DND-41 (cell line): ENCODE results near the gene ADAMTSL3.

Experiments
- ATAC-seq: fragments of 200-7000 bp; cut with Tn5 transposase; 3 replicates; pipeline ENCODE4 v1.9.1; 2021; ENCODE audit warnings: low read depth; ENCODE audit not compliant: insufficient read depth
- DNase-seq: peaks from one replicate; pipeline ENCODE4 v3.0.0-alpha.2; 2020
- H2AFZ ChIP-seq: 2 replicates; pipeline ENCODE4 v1.6.0; 2012; ENCODE audit warnings: low read depth, low read length
- H3K27ac ChIP-seq: 2 replicates; pipeline ENCODE4 v1.5.1; 2012; ENCODE audit warnings: low read length, inconsistent platforms
- H3K27me3 ChIP-seq: fragments of 200-600 bp; sonication (generic); 2 replicates; pipeline ENCODE4 v1.6.0; 2012; ENCODE audit warnings: low read length, mild to moderate bottlenecking, inconsistent platforms; ENCODE audit not compliant: insufficient read depth, poor library complexity
- H3K36me3 ChIP-seq: 2 replicates; pipeline ENCODE4 v1.5.1; 2012; ENCODE audit warnings: low read length, inconsistent platforms; ENCODE audit not compliant: insufficient read depth
- H3K4me1 ChIP-seq: 2 replicates; pipeline ENCODE4 v1.5.1; 2012; ENCODE audit warnings: mild to moderate bottlenecking, low read length; ENCODE audit not compliant: insufficient read depth
- H3K4me2 ChIP-seq: 2 replicates; pipeline ENCODE4 v1.6.0; 2012; ENCODE audit warnings: mild to moderate bottlenecking, moderate library complexity, low read length, inconsistent platforms; ENCODE audit not compliant: insufficient read depth
- H3K4me3 ChIP-seq, 2 experiments: fragments of 200-600 bp in 1 of 2; shearing (Covaris generic) in 1 of 2; 2 replicates each; pipeline ENCODE4 v1.5.1; 2012 to 2016; ENCODE audit warnings: inconsistent platforms in 2 of 2, low read length in 2 of 2, mild to moderate bottlenecking in 2 of 2, low read depth in 1 of 2, moderate library complexity in 1 of 2
- H3K79me2 ChIP-seq: 2 replicates; pipeline ENCODE4 v1.6.0; 2012; ENCODE audit warnings: low read length, inconsistent platforms; ENCODE audit not compliant: insufficient read depth
- H3K9ac ChIP-seq: 2 replicates; pipeline ENCODE4 v1.6.0; 2012; ENCODE audit warnings: low read depth, mild to moderate bottlenecking, inconsistent platforms, low read length, moderate library complexity
- H3K9me3 ChIP-seq: 2 replicates; pipeline ENCODE4 v1.5.1; 2012; ENCODE audit warnings: low read length, moderate library complexity, mild to moderate bottlenecking, inconsistent platforms; ENCODE audit not compliant: insufficient read depth, severe bottlenecking
- H4K20me1 ChIP-seq: 2 replicates; pipeline ENCODE4 v1.6.0; 2012; ENCODE audit warnings: low read length; ENCODE audit not compliant: insufficient read depth
- EZH2 ChIP-seq: IDR thresholded peaks from 3 replicates; pipeline ENCODE4 v1.6.1; 2012; ENCODE audit warnings: borderline replicate concordance, low read depth, mild to moderate bottlenecking, moderate library complexity, low read length, inconsistent platforms; ENCODE audit not compliant: severe bottlenecking
- TF ChIP-seq, protein P1 (sequence below): IDR thresholded peaks from 2 replicates; pipeline ENCODE4 v1.5.1; 2012; ENCODE audit warnings: borderline replicate concordance, low read length, moderate library complexity, mild to moderate bottlenecking; ENCODE audit not compliant: poor library complexity, severe bottlenecking; ENCODE audit errors: extremely low read depth

Gene ADAMTSL3

DNA sequence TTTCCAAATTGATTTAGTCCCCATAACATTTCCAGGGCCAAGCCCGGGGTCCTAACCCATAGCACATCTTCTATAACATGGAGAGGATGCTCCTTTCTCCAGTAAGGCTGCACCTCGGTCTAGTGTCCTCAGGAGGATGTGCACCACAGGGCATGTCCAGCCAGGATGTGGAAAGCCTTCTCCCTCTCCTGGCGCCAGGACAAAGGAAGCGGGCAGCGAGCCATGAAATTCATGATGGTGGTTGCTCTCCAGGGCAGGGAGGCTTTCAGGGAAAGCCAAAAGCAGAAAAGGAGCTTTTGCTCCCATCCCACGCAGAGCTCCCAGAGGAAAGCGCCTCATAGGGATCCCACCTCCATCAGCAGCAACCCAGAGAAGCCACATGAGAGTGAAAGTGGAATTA lies 220.0 kb downstream of the ADAMTSL3 start:
- Histone ChIP-seq H3K27me3 (no peaks in the 10 kb centered on the region), H3K36me3 (no peaks in the 10 kb centered on the region), H3K9ac (no peak overlapping the region), H3K4me3 (no peak overlapping the region), H3K79me2 (no peaks in the 10 kb centered on the region), H2AFZ (no peak overlapping the region), H3K9me3 (no peaks in the 10 kb centered on the region), H4K20me1 (no peaks in the 10 kb centered on the region), H3K27ac (no peak overlapping the region), H3K4me1 (no peaks in the 10 kb centered on the region), H3K4me2 (no peak overlapping the region)
- TF ChIP-seq, protein P1, sequence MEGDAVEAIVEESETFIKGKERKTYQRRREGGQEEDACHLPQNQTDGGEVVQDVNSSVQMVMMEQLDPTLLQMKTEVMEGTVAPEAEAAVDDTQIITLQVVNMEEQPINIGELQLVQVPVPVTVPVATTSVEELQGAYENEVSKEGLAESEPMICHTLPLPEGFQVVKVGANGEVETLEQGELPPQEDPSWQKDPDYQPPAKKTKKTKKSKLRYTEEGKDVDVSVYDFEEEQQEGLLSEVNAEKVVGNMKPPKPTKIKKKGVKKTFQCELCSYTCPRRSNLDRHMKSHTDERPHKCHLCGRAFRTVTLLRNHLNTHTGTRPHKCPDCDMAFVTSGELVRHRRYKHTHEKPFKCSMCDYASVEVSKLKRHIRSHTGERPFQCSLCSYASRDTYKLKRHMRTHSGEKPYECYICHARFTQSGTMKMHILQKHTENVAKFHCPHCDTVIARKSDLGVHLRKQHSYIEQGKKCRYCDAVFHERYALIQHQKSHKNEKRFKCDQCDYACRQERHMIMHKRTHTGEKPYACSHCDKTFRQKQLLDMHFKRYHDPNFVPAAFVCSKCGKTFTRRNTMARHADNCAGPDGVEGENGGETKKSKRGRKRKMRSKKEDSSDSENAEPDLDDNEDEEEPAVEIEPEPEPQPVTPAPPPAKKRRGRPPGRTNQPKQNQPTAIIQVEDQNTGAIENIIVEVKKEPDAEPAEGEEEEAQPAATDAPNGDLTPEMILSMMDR: no peak
- TF ChIP-seq EZH2: no peak
- DNase-seq: no peak
- ATAC-seq: no peak

DNA sequence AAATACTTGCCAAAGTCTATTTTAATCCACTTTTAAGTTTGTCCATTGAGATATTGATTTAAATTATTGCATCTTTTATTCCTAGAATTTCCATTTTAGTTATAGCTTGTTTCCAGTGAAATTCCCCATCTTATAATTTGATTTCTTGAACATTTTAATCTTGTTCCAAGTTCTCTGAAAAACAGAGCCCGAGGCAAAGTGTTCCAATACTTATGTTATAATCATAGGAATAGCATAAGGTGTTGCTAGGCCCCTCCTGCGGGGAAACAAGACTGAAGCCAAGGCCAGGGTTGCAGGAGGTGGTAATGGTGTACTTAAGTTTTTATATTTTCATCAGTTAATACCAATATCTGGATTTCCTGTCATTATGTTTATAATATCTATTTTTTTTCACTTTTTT lies 226.6 kb downstream of the ADAMTSL3 start:
- TF ChIP-seq, protein P1: no peak
- TF ChIP-seq EZH2: no peak
- ATAC-seq: no peak

DNA sequence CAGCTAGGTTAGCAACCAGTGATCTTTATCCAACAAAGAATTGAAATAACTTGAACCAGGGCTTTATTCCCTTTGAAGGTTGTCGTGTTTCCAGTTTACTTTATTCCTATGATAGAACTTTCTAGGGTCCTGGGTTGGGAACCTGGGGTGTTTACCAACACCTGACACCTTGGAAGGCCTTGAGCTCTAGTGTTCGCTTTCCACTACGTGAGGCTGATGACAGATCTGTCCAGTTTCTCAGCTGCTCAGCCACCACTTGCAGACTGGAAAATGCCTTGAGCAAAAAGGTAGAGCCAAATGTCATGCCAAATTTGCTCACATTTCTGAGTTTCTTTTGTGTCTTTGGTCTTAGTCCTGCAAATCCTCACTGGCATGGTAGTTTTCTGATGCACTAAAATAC lies 227.2 kb downstream of the ADAMTSL3 start:
- Histone ChIP-seq H2AFZ (no peak overlapping the region), H3K36me3 (no peaks in the 10 kb centered on the region), H3K9me3 (no peaks in the 10 kb centered on the region)

More for the DNA sequence above, 226.6 kb downstream of the ADAMTSL3 start:
- H3K4me1 ChIP-seq: no peaks in the 10 kb centered on the region
- no peaks in the 10 kb centered on the region for H3K79me2 ChIP-seq
- H3K27me3 ChIP-seq: no peaks in the 10 kb centered on the region
- H3K27ac ChIP-seq: no peak overlapping the region
- H4K20me1 ChIP-seq: no peaks in the 10 kb centered on the region
- no peak overlapping the region for H3K4me3 ChIP-seq
- no peaks in the 10 kb centered on the region for H3K9me3 ChIP-seq
- no peak overlapping the region for H3K9ac ChIP-seq
- DNase-seq: no peak
- H3K36me3 ChIP-seq: no peaks in the 10 kb centered on the region
- H2AFZ ChIP-seq: no peak overlapping the region
- no peak overlapping the region for H3K4me2 ChIP-seq

More for the DNA sequence above, 227.2 kb downstream of the ADAMTSL3 start:
- Histone ChIP-seq H3K79me2 (no peaks in the 10 kb centered on the region), H3K27ac (no peak overlapping the region), H4K20me1 (no peaks in the 10 kb centered on the region), H3K9ac (no peak overlapping the region), H3K4me3 (no peak overlapping the region), H3K4me2 (no peak overlapping the region), H3K4me1 (no peaks in the 10 kb centered on the region), H3K27me3 (no peaks in the 10 kb centered on the region)
- ATAC-seq (no peak), DNase-seq (no peak)
- TF ChIP-seq EZH2: no peak
- TF ChIP-seq, protein P1: no peak
